Fibroblast of the aortic adventitia (primary cell): ENCODE data around the gene PPM1K. TPM values are rescaled to one million over a fixed set of nuclear protein-coding genes. Genes with fewer than 3 reads are reported as not detected.

ENCODE experiments used
- DNase-seq: peaks from one replicate; pipeline ENCODE4 v3.0.0-alpha.2; 2010; ENCODE audit warnings: low read depth
- H3K4me3 ChIP-seq: 2 replicates; pipeline ENCODE4 v1.5.1; 2011; ENCODE audit warnings: low read depth, mild to moderate bottlenecking, control low read depth, low read length, moderate library complexity
- CTCF ChIP-seq: IDR thresholded peaks from 2 replicates; pipeline ENCODE4 v1.5.1; 2011; ENCODE audit warnings: mild to moderate bottlenecking, low read length, control low read depth, inconsistent platforms; ENCODE audit not compliant: insufficient read depth
- total RNA-seq: library from RNA; depleted of rRNA; stranded (reverse); fragments of >200 nt; gene quantifications from 2 replicates; pipeline ENCODE4 v1.2.3, GENCODE V29; 2012; ENCODE audit warnings: low replicate concordance

PPM1K gene
- total RNA-seq, 1 donor: 11.1 TPM

DNA sequence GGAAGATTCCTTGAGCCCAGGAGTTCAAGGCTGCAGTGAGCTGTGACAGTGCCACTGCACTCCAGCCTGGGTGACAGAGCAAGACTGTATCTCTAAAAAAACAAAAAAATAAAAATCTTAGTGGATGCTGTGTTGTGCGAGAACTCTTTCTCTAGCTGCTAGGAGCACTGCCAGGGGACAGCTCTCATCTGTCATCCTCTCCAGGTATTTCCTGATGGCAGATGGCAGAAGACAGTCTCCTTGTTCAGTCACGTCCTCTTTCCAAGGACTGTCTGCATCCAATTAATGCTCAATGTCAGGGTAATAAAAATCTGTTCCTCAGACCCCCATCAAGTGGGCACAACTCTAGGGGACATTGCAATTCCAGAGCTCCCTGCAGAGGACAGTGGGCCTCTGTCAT is 29.2 kb downstream of the PPM1K start:
- H3K4me3 ChIP-seq: no peak overlapping the region
- no peak for DNase-seq
- no peak for TF ChIP-seq CTCF

GRCh38 chr4:88251924-88252323 is 32.4 kb downstream of the PPM1K start:
- DNase-seq: no peak

DNA sequence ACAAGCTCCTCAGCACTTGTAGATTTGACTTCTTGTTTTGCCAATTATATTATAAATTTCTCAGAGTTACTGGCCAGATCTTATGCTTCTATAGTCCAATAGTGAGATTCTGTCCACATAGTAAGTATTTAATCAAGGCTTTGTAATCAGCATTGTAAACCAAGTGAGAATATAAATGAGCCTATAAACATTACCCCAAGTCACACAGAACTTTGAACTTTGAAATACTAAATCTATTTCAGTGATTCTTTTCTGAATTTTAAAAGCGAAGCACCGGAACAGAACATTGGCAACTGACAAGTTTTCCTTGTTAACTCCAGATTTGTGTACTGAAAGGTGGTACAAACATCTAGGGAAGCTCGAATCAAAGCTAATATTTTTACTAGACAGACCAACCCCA is 37.2 kb downstream of the PPM1K start:
- no peak for TF ChIP-seq CTCF
- no peak overlapping the region for H3K4me3 ChIP-seq
- DNase-seq: no peak

More at GRCh38 chr4:88251924-88252323, 32.4 kb downstream of the PPM1K start:
- TF ChIP-seq CTCF: no peak
- H3K4me3 ChIP-seq: no peak overlapping the region

DNA sequence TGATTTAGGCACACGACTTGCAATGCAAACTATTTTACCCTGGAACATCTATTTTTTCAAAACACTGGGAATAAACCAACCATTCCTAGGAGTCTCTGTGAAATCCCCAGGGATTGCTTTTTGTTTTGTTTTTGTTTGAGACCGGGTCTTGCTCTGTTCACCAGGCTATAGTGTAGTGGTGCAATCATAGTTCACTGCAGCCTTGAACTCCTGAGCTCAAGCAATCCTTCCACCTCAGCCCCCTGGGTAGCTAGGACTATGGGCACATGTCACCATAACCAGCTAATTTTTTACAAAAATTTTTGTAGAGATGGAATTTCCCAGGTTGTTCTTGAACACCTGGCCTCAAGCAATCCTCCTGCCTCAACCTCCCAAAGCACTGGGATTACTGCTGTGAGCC is 37.8 kb downstream of the PPM1K start:
- H3K4me3 ChIP-seq: no peak overlapping the region
- no peak for TF ChIP-seq CTCF
- DNase-seq: no peak

- no peak for TF ChIP-seq CTCF
- H3K4me3 ChIP-seq: no peak overlapping the region
- no peak for DNase-seq
These were observed 39.4 kb downstream of the PPM1K start for GRCh38 chr4:88244816-88245579.

- no peak for DNase-seq
- TF ChIP-seq CTCF: no peak
- H3K4me3 ChIP-seq: no peak overlapping the region
These were observed 40.3 kb downstream of the PPM1K start for GRCh38 chr4:88244056-88244455.

DNA sequence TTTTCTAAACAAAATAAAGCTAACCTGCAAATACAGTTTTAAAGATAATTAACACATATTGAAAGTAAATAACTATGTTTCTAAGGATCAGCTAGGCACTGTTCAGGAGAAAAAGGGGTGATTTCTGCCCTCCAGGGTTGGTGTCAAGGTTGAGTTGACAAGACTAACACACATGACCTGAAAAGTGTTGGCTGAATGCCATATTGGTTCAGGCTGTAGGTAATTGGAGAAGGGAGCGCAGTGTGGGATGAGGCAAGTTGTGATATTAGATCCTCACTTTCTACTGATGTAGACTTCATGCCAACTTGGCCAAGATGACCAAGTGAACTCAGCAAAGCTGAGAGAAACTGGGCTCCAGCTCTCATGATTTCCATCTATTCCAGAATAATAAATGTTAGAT is 42.2 kb downstream of the PPM1K start:
- no peak for TF ChIP-seq CTCF
- DNase-seq: no peak
- H3K4me3 ChIP-seq: no peak overlapping the region
